Measurements from ENCODE around the gene NMU. TPM values are rescaled to one million over a fixed set of nuclear protein-coding genes. Genes with fewer than 3 reads are reported as not detected.
A peak's percentile ranks its signal among the peaks of the same experiment; 100 is the strongest.
"Not testable (repeated sequence)": the region's sequence is repeated elsewhere in the genome, so short reads cannot be mapped to it uniquely, and the experiment has no call there.

The NMU gene, protein sequence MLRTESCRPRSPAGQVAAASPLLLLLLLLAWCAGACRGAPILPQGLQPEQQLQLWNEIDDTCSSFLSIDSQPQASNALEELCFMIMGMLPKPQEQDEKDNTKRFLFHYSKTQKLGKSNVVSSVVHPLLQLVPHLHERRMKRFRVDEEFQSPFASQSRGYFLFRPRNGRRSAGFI
- total RNA-seq (2014; rRNA removed; shearing (Covaris generic)) = 5.1 and 9.3 TPM in 2 replicates

DNA sequence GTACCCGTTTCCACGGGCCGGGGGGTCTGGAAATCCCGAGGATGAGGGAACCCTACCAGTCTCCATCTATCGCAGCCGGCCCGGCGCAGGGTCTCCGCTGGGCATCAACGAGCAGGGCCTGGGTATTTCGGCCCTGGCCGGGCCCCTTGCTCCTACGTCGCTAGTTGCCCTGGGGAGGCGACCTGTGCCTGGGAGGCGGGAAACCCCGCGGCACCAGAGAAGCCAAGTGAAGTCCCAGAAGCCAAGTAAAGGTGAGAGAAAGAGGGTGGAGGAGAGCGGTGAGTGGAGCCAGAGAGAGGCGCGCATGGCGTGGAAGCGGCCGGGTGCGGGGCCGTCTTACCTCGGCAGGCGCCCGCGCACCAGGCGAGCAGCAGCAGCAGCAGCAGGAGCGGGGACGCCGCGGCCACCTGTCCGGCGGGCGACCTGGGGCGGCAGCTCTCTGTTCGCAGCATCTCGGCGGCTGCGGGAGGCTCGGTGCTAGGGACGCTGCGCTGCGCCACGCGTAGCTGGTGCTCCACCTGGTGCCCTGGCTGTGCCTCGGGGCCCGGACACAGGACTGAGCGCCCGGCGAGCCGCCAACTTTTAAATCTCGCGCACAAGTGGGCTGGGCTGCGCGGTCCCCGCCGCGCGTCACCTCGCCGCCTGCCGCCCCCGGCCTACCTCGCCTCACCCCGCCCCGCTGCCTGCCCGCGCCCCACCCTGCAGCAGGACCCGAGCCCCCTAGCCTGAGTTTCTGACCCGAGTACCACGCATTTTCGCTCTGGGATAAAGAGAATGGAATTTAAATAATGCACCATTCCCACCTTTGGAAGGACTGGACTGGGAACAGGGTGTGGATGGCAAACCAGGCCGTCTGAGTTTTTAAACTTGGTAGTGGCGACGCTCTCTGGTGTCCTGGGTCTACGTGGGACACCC, at the start of gene NMU:
Gene NMU, minus strand, starts transcription at position 558 of the 915 bp plus-strand sequence. Its CDS starts 106 bp downstream, at position 452.
- DNase-seq (ENCODE audit: low read depth) = peak; percentile 35

- no peak for DNase-seq (ENCODE audit: low read depth)
These were observed 48.2 kb upstream of the NMU start for GRCh38 chr4:55684276-55684675.

DNA sequence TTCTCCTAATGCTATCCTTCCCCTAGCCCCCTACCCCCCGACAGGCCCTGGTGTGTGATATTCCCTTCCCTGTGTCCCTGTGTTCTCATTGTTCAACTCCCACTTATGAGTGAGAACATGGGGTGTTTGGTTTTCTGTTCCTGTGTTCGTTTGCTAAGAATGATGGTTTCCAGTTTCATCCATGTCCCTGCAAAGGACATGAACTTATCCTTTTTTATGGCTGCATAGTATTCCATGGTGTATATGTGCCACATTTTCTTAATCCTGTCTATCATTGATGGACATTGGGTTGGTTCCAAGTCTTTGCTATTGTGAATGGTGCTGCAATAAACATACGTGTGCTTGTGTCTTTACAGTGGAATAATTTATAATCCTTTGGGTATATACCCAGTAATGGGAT, 46.7 kb upstream of the NMU start:
- not testable (repeated sequence) for DNase-seq (ENCODE audit: low read depth)

GRCh38 chr4:55682295-55682694, 46.2 kb upstream of the NMU start:
- no peak for DNase-seq (ENCODE audit: low read depth)

DNA sequence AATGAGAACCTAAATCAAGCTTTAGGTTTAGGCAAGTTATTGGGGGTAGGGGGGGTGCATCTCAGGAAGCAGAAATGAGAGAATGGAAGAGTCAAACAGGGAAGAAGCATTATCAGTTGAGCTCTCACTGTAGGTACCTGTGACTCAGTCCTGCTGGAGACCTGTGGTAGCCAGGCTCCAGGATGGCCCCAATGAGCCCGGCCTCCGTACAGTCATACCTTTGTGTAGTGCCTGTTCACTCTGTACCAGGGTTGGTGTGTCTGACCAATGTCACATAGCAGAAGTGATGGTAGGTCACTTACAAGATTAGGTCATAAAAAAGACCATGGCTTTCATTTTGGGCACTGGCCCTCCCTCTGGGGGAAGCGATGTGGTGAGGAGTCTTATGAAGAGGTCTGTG, 45.3 kb upstream of the NMU start:
- DNase-seq (ENCODE audit: low read depth) = no peak

- no peak for DNase-seq (ENCODE audit: low read depth)
These were observed 39.2 kb upstream of the NMU start for GRCh38 chr4:55675196-55675793.

- DNase-seq (ENCODE audit: low read depth) = no peak
These were observed 37.3 kb upstream of the NMU start for GRCh38 chr4:55673424-55673823.

- DNase-seq (ENCODE audit: low read depth) = no peak
These were observed 35.6 kb upstream of the NMU start for GRCh38 chr4:55671667-55672066.

DNA sequence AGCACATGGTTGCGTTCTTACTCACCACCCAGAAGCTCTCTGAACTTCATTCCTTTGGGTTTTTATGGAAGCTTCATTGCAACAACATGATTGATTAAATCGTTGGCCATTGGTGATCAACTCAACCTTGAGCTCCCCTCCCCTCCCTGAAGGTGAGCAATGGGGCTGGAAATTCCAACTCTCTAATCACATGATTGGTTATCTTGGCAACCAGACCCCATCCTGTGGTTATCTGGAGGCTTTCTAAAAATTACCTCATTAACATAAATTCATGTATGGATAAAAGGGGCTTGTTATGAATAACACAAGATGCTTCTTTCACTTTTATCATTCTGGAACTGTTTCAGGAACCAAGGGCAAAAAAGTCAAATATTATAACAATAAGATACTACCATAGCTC, 34.6 kb upstream of the NMU start:
- no peak for DNase-seq (ENCODE audit: low read depth)

DNA sequence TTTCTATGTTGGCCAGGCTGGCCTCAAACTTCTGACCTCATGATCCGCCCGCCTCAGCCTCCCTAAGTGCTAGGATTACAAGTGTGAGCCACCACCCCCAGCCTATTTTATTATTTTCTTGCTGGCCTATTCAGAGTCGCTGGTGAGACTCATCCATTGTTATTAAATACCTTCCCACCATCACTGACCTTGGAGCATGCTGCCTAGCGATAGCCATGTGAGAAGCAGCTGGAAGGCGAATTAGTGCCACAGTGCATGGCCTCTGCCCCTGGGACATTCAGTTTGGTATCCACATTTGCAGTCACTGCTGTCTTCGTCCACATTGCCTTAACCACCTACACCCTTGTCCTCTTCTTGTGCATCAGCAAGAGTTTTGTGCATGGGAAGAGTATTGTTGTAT, 32.4 kb upstream of the NMU start:
- DNase-seq (ENCODE audit: low read depth) = no peak

DNA sequence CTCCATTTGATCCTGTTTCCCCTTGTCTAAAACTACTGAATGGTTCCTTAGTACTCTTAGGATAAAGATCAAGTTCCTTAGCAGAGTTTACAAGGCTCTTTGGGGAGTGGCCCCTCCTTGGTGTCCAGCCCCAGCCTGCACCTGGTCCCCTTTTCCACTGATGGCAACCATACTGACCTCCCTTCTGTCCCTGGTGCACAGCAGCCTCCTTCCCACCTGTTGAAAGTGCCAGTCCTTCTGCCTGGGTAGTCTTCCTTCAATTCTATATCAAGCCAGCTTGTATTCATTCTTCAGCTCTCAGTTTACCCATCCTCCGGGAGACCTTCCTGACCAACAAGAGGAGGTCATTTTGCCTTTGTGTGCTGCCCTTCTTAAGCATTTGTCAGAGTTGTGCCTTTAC, 30.4 kb upstream of the NMU start:
- DNase-seq (ENCODE audit: low read depth) = no peak

- DNase-seq (ENCODE audit: low read depth) = no peak
These were observed 27.0 kb upstream of the NMU start for GRCh38 chr4:55663145-55663544.

- no peak for DNase-seq (ENCODE audit: low read depth)
These were observed 25.4 kb upstream of the NMU start for GRCh38 chr4:55661398-55662056.

GRCh38 chr4:55658657-55659056, 22.6 kb upstream of the NMU start:
- no peak for DNase-seq (ENCODE audit: low read depth)

DNA sequence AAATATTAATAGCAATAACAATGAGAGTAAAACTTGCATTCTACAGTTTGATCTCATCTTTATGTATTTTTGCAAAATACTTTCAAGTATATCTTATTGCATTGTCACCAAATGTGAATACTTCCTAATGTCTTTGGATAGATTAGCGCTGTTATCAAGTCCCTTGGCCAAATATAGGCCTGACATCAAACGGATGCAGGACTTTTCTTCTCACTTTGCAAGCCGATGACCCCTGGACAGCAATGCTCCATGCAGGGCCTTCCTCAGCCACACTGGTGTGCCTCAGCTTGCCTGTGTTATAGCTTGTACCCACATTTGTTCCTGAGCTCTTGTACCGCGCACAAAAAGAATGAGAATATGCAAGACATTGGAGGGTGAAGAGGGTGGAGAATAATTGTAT, 18.0 kb upstream of the NMU start:
- no peak for DNase-seq (ENCODE audit: low read depth)

- no peak for DNase-seq (ENCODE audit: low read depth)
These were observed 14.4 kb upstream of the NMU start for GRCh38 chr4:55650483-55650882.

GRCh38 chr4:55637272-55637820, 1.2 kb upstream of the NMU start:
- no peak for DNase-seq (ENCODE audit: low read depth)

DNA sequence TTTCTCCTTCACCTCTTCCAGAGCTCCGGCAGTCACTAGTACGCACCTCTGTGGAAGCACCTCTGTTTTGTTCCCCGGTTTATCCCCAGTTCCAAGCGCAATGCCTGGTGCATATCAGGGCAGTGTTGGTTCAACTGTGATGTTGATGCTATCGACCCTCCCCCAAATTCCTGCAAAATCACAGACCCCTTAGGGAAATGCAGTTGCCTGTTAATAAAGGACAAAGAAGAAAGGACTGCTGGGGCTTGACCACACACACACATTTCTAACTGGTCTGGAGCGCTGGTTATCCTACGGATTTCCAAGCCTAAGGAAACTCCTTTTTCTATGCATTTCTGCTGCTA, 530 bp upstream of the NMU start:
- no peak for DNase-seq (ENCODE audit: low read depth)

- no peak for DNase-seq (ENCODE audit: low read depth)
These were observed 816 bp downstream of the NMU start for GRCh38 chr4:55635282-55635681.

DNA sequence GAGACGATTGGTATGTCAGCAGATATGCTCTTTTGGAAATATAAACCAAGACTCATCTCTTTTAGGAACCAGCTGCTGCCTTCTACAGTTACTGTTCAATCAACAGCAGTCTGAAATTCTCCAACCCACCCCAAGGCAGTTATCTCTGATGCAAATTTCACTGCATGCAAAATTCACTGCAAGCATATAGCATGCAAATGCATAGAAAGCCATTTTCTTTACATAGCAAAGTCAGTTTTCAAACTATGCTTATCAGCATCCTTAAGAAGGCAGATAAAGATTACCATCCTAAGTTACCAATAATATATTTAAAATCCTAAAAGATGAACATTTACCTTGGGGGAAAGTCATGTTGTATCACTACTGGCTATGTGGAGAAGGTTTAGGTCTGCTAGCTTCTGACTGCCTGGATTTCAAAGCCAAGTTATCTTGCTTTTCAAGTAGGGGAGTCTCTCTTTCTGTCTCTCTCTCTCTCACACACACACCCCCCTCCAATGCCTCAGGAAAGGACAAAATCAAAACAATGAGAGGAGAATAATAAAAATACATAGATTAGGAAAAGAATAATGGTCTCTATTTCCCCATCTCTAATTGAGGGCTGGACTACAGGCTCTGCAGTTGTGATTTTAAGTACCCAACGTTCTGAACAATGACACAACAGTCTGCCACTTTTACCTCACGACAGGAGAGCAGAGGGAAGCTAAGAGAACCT, 1.5 kb downstream of the NMU start:
- no peak for DNase-seq (ENCODE audit: low read depth)

GRCh38 chr4:55633903-55634302, 2.2 kb downstream of the NMU start:
- DNase-seq (ENCODE audit: low read depth) = no peak

- no peak for DNase-seq (ENCODE audit: low read depth)
These were observed 10.3 kb downstream of the NMU start for GRCh38 chr4:55625835-55626234.

Measured in Daoy (cell line).